Erythroblast (primary cell): ENCODE results near the gene HINT2.

ENCODE experiments used
- DNase-seq, 2 experiments: peaks; one replicate each; lab custom pipeline; 2025; lab: John Stamatoyannopoulos, UW
- GATA1 ChIP-seq: IDR thresholded peaks from 2 replicates; pipeline ENCODE4 v1.6.1; 2011; ENCODE audit warnings: low read depth, mild to moderate bottlenecking, control low read depth, low read length, moderate library complexity
- POLR2A ChIP-seq: IDR thresholded peaks from 2 replicates; pipeline ENCODE4 v1.6.1; 2011; ENCODE audit warnings: mild to moderate bottlenecking, low read length

The HINT2 gene

DNA sequence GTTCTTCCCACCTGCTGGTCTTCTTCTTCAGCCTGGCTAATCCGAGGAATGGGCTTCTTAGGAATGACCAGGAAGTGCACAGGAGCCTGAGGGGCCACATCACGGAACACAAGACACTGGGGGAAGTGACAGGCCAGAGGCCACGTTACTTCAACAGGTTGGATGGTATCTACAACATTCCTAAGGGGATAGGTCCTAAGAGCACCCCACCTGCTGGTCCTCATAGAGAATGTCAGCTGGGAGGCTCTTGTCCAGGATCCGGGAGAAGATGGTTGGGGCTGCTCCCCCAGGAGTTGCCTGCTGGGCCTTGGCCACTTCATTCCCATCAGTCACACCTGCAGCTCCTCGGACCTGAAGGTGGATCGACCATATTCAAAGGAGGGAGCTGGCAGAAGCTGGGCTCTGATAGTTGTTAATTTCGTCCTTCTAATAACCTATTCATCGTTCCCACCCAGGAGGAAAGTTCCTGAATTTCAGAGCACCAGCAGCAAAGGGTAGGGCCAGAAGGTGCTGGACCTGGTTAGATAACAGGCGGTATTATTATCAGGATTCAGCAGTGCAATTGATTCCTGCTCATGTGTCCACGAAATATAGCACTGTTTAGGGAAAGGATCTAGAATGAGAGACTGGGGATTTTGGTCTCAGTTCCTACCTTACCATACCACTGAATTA is 1.3 kb downstream of the HINT2 start:
- TF ChIP-seq GATA1 (no peak), POLR2A (no peak)
- peak; percentile 58 to 75 for DNase-seq

DNA sequence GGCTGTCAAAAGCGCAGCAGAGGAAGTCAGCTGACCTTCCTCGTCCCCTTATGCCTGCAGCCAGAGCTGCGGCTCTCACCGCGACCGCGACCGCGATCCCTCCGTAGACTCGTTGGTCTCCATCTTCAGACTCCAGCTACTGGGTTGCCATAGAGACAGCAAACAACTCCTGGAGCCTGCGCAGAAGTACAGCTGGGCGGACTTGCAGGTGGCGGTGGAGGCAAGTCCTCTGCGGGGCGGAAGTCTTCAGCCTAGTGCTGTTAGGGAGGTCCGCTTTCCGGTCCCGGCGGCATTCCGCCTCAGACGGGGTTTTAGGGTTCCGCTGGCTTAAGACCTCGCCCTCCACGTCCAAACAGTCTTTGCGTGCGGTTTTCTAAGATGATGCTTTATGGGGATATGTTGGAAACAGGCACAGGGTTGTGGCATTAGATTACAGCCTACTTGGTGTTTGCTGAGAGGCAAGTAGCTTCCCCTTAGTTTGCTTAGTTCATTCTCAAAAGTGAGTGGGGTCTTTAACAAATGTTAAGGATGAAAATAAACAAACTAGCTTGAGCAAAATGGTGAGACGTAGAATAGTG is 2.7 kb downstream of the HINT2 start, which contains the start of gene SPAG8:
TSS of gene SPAG8 (minus strand) at position 238 of the 578 bp plus-strand sequence. CDS start at position 123, 115 bp downstream.
- TF ChIP-seq POLR2A (peak; percentile 48), GATA1 (no peak)
- DNase-seq, result peak; percentile 94 to 96

DNA sequence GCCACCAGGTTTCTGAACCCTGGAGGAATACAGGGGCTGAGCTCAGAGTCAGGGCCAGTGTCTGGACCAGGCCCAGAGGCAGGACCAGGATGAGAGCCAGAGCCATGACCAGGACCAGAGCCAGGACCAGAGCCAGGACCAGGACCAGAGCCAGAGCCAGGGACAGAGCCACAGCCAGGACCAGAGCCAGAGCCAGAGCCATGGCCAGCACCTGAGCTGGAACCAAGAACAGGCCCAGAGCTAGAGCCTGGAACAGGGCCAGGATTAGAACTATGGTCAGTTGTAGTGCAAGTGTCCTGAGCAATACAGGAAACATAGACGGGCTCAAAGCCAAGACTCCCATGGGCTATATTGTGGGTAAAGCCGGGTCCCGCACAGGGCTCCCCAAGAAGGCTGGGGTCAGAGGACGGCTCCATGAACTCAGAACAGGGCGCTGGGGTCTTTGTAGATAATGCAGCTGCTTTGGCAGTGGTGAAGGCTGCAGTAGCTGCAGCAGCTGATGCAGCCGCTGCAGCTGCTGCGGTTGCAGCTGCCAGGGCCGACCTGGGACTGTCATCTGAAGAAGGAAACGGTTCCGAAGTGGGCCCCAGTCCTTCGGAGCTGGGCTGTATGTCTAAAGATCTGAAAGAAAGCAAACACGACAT is 3.3 kb downstream of the HINT2 start:
- DNase-seq, result no peak
- TF ChIP-seq POLR2A (no peak), GATA1 (no peak)

GRCh38 chr9:35810122-35810521 is 4.7 kb downstream of the HINT2 start:
- no peak for TF ChIP-seq POLR2A
- TF ChIP-seq GATA1, result no peak
- DNase-seq, result no peak

DNA sequence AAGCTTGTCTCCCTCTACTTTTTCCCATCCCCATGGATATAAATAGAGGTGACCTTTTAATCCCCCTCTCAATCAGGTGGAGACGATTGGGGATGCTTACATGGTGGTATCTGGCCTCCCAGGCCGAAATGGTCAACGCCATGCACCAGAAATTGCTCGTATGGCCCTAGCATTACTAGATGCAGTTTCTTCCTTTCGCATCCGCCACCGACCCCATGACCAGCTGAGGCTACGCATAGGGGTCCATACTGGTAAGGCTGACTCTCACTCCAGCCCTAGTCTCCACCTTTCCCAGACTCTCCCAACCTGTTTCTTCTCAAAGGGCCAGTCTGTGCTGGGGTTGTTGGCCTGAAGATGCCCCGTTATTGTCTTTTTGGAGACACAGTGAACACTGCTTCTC is 6.4 kb downstream of the HINT2 start:
- TF ChIP-seq GATA1 (no peak), POLR2A (no peak)

GRCh38 chr9:35806101-35806500 is 8.7 kb downstream of the HINT2 start:
- DNase-seq, result no peak
- TF ChIP-seq POLR2A (no peak), GATA1 (no peak)

More for the DNA sequence above, 6.4 kb downstream of the HINT2 start:
- DNase-seq, result no peak

DNA sequence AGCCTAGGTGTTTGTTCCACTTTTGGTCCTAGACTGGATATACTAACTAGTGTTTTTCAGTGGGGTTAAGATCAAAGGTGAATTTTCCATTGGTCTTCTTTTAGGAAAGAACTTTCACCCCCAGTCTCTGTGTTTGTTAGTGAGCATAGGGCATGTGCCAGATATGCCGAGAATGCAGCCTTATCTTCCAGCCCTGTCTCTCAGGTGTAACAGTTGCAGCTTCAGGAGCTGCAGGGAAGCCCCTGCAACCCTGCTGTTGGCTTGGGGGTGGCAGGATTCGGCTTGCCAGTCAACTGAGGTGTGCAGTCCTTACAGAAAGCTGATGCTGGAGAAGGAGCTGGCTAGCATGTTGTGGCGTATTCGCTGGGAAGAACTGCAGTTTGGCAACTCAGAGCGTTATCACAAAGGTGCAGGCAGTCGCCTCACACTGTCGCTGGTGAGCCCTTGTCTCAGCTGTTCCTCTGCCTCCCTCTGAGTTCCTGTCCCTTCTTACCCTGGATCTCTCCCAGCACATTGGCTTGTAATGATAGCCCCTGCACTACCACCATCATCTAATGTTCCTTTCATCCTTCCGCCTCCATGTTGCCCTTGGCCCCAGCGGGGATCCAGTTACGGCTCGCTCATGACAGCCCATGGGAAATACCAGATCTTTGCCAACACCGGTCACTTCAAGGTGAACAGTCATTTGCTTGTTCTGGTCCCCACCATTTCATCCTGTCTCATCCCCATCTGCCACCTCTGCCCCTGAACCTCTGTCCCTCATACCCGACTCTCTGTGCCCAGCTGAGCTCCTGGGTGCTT is 13.3 kb downstream of the HINT2 start:
- no peak for TF ChIP-seq POLR2A
- no peak for TF ChIP-seq GATA1
- DNase-seq, result no peak

- no peak for DNase-seq
- no peak for TF ChIP-seq POLR2A
- TF ChIP-seq GATA1, result no peak
These were observed 14.3 kb downstream of the HINT2 start for GRCh38 chr9:35800530-35800929.

GRCh38 chr9:35798658-35799374 is 16.0 kb downstream of the HINT2 start:
- no peak for TF ChIP-seq POLR2A
- TF ChIP-seq GATA1, result no peak

DNA sequence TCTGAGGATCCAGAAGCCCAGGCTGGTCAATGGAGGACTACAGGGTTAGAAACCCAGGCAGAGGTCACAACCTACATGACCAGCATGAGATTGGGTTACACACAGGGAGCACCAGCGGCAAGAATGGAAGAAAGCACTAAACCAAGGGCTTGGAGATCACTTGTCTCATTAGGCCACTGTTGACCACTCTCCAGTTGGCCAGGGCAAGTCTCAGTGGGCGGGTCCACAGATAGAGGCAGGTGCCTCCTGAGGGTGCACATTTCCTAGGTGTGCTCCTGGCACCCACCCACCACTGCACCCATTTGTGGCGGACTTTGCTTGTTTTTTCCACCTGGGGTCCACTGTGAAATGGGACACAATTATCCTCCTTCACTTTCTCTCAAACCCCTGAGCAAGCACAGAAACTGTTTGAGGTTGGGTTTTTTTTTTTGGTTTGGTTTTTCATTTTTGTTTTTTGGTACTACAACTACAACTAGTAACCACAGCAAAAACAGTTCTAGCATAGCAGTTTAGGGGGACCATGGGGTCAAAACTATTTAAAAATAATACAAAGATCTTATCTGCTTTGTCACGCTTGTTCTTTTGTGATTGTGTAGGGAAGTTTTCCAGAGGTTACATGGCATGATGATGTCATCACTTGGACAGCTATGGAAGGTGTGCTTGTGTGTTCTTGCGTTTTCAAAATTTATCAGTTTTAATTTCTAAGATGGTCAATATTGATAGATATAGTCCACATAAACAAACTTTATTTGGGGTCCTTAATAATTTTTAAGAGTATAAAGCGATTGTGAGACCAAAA is 17.3 kb downstream of the HINT2 start:
- DNase-seq, result peak in 1 of 2 experiments; percentile 23
- TF ChIP-seq POLR2A (no peak), GATA1 (no peak)

More at GRCh38 chr9:35798658-35799374, 16.0 kb downstream of the HINT2 start:
- peak; percentile 73 to 83 for DNase-seq

- no peak for TF ChIP-seq GATA1
- no peak for TF ChIP-seq POLR2A
- no peak for DNase-seq
These were observed 19.1 kb downstream of the HINT2 start for GRCh38 chr9:35795695-35796094.

DNA sequence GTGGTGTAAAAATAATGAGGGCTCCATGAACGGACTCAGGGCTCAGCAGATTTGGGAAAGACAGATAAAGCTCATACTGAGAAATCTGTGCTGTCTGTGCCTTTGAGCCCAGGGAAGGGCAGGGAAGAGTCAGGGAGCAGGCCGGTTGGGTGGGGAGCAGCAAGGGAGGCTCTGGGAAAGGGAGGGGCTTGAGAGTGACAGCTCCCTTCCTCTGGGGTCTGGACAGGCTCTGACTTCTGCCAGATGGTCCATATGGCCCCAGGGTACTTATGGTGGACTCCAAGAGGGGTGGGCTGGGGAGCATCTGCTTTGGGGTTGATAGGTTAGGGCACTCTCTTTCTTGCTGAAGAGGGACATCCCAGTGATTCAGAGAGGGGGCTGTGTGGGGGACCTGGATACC is 21.4 kb downstream of the HINT2 start:
- TF ChIP-seq POLR2A (no peak), GATA1 (no peak)

More for the DNA sequence above, 21.4 kb downstream of the HINT2 start:
- no peak for DNase-seq
